SW480 (cell line): ENCODE results near the gene MXD4.

Experiments
- DNase-seq: peaks from one replicate; pipeline ENCODE4 v3.0.0-alpha.2; 2016; ENCODE audit warnings: low spot score

The MXD4 gene

DNA sequence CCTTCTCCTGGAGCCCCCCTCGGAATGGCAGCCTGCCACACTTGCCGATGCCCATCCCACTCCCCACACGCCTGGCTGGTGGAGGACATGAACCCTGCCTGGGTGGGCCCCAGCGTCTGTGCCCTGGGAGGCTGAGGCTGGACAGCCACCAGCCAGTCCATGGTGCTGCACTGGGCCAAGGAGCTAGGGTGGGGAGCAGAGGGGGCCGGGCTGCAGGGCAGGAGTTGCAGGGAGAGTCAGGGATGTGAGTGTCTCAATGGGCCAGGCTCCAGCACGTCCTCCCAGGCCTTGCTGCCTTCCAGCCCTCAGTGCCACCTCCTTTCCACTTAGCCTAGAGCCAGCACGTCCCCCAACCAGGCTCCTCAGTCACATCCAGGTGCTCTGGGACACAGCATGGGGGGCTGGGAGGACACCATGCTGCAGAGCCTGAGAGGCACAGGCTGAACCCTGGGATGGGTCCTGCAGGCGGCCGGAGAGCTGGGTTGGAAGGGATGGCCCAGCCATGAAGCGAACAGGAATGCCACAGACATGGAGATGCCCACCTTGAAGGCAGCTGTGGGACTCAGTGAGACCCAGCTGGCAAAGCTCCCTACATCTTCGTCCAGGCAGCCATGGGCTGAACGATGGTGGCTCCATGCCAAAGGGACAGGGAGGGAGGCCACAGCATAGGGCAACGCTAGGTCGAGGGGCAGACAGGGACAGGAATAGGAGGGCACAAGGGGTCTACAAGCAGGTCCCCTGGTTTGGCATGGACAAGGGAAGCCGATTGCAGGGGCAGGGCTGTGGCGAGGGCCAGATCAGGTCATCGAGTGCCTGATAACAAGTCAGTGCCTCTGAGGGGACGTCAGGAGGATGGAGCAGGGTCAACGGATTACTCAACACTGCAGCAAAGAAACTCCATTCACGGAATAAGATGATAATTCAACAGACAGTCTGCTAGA, 30.1 kb upstream of the MXD4 start:
- DNase-seq: no peak

- DNase-seq: no peak
Observed at GRCh38 chr4:2290974-2291704, 29.2 kb upstream of the MXD4 start.

DNA sequence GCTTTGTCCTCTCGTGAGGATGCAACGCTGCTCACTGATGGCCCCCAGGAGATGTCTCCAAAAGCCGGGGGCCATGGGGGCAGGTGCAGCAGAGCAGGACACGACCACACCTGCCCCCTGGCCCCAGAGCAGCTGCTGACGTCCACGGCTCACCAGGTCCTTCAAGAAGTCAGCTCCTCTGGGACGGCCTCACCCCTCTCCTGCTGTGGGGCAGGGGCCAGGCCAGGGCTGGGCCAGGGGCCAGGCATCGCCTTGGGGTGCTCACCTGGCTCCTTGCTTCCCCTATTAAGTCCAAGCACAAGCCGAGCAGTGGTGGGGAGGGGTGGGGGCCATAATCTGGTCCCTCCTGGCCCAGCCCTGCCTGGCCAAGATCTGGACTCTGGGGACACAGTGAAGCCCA, 28.6 kb upstream of the MXD4 start:
- DNase-seq: no peak

DNA sequence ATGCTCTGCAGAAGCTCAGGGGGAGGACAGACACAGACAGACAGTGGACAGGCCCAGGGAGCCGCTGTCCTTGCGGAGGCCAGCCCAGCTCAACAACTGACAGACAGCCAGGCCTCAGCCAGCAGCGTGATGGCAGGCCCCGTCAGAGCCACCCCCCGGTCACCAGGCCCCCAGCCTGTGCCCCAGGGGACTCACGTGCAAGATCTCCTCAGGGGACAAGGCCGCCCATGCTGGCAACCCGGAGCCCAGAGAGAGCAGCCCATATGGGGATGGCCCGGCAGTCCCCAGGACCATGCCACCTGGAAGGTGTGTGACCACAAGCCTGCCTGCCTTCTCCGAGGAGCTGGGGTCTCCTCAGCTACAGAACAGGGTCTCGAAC, 28.0 kb upstream of the MXD4 start:
- no peak for DNase-seq

GRCh38 chr4:2289311-2289954, 27.5 kb upstream of the MXD4 start:
- DNase-seq: no peak

GRCh38 chr4:2288051-2288541, 26.2 kb upstream of the MXD4 start:
- DNase-seq: no peak

- no peak for DNase-seq
Observed at GRCh38 chr4:2287594-2287915, 25.6 kb upstream of the MXD4 start.

- DNase-seq: no peak
Observed at GRCh38 chr4:2286904-2287593, 25.1 kb upstream of the MXD4 start.

DNA sequence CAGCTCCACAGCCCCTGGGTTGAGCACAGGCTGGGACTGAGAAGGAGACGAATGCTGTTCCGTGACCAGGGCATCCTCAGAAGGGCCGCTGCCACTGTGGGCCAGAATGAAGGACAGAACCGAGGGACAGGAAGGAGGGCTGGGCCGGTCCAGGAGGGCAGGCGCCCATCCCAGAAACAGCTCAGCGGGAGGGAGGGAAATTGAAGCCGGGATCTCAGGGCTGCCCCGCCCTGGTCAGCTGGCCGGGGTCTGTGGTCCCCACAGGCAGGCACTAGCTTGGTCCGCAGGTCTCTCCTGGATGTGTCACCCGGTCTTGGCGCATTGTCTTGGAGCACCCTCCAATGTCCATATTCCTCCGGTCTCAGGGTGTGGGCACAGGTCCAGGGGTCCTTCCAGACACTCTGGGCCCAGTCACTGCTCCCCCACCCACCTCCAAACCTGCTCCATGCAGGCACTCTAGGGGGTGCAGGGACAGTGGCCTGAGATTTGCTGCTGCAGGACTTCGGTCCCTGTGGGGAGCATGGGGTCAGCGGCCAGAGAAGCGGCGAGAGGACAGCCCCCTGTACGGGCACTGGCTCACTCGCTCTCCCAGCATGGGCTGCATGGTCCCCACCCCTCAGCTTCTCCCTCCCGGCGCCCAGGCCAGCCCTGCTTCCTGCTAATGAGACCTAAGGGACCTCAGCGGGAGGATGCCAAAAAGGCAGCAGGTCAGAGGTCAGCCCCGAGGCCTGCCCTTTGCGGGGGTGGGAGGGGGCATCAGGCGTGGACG, 23.9 kb upstream of the MXD4 start:
- no peak for DNase-seq

DNA sequence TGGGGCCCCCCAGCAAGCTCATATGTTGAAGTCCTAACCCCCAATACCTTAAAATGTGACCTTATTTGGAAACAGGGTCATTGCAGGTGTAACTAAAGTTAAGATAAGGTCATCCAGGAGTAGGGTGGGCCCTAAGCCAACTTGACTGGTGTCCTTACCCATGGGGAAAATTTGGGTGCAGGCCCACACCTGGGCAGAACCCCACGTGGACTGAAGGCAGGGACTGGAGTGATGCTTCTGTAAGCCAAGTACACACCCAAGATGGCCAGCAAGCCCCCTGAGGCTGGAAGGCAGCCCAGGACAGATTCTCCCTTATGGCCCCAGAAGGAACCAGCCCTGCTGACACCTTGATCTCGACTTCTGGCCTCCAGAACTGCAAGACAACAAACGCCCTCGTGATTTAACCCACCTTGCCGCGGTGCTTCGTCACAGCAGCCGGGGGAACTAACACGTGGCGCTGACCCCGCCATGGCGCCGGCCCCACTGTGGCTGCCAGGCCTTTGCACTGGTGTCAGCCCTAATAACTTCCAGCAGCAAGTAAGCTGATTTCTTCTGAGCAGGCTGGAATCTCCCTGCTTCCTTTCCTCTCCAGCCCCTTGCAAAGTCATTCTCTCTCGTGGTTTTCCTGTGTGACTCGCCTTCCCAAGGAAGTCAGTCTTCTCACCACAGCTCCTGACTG, 23.2 kb upstream of the MXD4 start:
- no peak for DNase-seq

DNA sequence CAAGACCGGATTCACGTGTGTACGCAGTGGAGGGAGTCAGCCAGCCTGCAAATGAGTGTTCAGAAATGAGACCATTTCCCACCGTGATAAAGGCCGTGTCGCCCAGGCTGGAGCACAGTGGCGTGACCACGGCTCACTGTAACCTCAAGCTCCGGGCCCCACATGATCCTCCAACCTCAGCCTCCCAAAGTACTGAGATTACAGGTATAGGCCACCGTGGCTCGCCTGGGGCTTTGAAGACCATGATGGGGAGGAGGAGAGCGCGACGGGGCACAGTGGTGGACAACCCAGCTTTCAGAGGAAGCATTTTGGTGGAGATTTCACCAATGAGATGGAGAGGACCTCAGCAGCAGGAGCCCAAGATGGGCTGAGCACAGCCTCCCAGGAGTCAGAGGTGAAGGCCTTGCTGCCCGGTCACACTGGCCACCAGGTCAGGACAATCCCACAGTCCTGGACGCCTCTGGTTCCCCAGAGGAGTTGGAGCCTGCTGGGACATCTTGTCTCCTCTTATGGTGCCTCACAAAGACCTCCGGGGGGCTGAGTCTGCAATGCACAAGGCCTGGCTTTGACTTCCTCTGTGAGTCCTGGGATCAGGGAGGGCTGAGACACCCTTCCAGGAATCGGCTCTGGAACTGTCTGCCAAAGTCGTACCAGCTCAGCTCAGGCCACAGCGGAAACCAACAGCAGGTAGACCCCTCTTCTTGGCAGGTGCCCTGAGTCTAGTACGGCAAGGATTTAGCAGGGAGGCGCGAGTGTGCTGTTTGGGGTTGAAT, 22.4 kb upstream of the MXD4 start:
- no peak for DNase-seq

GRCh38 chr4:2283199-2283711, 21.3 kb upstream of the MXD4 start:
- DNase-seq: no peak

DNA sequence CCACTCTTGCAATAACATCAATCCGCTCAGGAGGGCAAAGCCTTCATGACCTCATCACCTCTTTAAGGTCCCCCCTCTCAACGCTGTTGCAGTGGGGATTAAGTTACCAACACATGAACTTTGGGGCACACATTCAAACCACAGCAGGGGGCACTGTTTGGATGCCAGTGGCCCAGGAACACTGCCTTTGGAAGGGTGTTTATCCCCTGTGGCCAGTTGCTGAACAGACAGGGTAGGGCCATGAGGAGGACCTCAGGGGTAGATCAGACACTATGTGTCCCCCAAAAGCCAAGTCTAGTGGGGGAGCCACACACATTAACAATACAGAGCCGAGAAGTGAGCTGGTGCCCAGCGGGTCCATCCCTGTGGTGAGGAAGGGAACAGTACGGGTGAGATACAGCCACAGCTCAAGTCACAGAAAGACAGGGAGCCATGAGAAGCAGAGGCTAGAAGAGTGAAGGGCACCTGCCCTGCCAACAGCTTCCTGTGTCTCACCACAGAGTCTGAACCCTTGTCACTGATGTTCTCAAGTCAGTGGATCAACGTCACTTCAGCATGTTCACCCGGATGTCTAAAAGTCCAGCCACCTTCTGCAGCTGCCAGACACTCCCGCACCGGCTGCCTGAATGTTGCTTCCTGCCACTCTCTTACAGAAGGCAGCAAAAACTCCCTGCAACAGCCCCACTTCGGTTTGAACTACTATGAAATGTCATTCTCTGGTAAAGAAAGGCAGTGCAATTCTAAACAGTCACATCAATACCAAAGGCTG, 19.9 kb upstream of the MXD4 start:
- DNase-seq: no peak

DNA sequence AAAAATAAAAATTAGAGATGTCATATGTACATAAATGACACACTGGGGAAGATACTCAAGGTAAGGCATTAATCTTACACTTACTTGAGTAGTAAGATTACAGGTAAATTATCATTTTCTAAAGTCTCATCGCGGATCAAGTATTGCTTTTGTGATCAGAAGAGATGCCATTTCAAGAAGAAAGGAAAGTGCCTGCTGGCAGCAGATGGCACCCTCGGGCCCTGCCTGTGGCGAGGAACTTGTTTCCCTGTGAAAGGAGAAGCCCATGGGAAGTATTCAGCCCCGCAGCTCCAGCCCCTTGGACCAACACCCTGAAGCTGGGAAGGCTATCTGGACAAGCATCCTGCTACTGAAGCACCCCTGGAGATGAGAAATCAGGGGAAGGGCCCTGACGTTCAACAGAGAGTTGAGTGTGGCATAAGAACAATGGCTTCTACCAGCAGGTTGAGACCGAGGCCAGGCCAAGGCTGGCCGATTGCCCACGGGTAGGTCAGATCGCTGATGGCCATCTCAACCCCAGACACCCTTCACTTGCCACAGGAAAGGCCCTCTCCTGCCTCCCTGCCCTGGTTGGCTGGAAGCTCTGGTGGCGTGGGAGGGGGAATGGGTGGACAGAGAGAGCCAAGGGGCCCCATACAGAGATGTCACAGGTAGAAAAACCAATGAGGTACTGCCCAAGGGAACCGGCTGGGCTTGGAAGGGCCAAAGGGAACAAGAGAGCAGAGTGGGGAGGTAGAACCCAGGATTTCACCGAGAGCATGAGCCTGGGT, 18.8 kb upstream of the MXD4 start:
- no peak for DNase-seq

GRCh38 chr4:2277956-2278355, 16.0 kb upstream of the MXD4 start:
- DNase-seq: no peak

DNA sequence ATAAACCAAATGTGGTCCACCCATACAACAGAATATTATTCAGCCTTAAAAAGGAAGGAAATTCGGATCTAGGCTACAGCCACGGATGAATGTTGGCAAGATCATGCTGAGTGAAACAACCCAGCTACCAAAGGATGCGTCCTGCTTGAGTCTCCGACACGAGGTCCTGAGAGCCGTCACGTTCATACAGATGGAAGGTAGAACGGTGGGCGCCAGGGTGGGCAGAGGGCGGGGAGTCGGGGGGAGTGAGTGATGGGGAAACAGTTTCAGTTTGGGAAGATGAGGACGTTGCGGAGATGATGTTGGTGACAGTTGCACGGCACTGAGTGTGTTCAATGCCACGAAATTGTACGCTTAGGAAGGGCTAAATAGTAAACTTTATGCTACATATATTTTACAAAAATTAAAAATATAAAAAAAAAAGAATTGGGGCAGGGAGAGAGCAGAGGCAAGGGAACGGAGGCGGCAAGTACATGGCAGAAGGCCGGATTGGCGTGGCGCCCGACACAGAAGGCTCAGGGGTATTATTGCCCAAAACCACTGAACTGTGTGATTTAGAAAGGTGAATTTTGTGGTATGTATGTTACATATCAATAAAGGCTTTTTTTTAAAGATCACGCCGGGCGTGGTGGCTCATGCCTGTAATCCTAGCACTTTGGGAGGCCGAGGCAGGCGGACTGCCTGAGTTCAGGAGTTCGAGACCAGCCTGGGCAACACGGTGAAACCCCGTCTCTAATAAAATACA, 14.8 kb upstream of the MXD4 start:
- DNase-seq: no peak

DNA sequence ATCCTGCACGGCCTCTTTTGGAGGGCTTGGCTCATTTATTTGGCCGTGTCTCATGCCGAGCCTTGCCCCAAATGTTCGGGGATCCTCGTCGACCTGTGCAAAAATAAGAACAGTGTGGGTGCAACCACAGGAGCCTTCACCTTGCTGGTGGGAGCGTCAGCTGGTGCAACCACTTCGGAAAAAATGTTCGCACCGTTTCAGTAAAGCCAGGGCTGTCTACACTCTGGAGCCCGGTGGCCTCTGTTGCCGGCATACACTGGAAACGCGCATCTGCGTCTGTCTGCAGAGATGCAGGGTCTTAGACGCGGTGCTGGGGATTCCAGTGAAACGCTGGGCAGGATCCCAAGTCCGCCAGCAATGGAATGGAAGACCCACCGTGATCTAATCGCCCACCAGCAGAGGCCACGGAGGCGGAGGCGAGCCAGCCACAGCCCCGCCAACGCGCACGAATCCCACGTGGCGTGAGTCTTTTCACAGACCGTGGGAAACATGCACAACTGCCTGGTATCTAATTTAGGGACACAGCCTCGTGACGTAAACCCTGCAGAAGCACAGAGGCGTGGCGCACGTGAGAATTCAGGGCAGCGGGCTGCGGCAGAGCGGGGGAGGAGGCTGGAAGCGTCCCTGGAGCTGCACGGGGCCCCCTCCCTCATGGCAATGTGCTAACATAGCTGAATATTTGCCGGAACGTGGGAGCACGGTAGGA, 13.8 kb upstream of the MXD4 start:
- DNase-seq: no peak
